PFSK-1 (cell line): ENCODE data around the gene ZFP1.

Source experiments
- FOXP2 ChIP-seq: optimal IDR thresholded peaks from 2 replicates; pipeline ENCODE3; 2011; ENCODE audit warnings: borderline replicate concordance, control low read depth, inconsistent platforms; ENCODE audit not compliant: insufficient read depth; ENCODE audit errors: extremely low read length, extremely low read depth
- POLR2AphosphoS5 ChIP-seq: IDR thresholded peaks from 2 replicates; pipeline ENCODE4 v1.6.1; 2012; ENCODE audit warnings: low read depth, mild to moderate bottlenecking, control low read depth, low read length, moderate library complexity
- SIN3A ChIP-seq: IDR thresholded peaks from 2 replicates; pipeline ENCODE4 v1.6.1; 2012; ENCODE audit warnings: mild to moderate bottlenecking, low read length, moderate library complexity, borderline replicate concordance; ENCODE audit not compliant: insufficient read depth
- TAF1 ChIP-seq: IDR thresholded peaks from 2 replicates; pipeline ENCODE4 v1.6.1; 2012; ENCODE audit warnings: low read length, control low read depth, borderline replicate concordance; ENCODE audit not compliant: insufficient read depth
- TF ChIP-seq, protein P1 (sequence below), 2 experiments: IDR thresholded peaks; 2 replicates each; pipeline versions ENCODE4 v1.6.1 to v1.8.0; 2011 to 2012; ENCODE audit warnings: low read depth in 2 of 2, low read length in 2 of 2, control low read depth in 1 of 2, inconsistent platforms in 1 of 2, mild to moderate bottlenecking in 1 of 2, moderate library complexity in 1 of 2; ENCODE audit not compliant: insufficient read depth in 1 of 2

The ZFP1 gene

GRCh38 chr16:75114179-75114945 lies 34.0 kb upstream of the ZFP1 start:
- TF ChIP-seq FOXP2 (no peak), POLR2AphosphoS5 (no peak), SIN3A (no peak), TAF1 (no peak)
- TF ChIP-seq, protein P1, sequence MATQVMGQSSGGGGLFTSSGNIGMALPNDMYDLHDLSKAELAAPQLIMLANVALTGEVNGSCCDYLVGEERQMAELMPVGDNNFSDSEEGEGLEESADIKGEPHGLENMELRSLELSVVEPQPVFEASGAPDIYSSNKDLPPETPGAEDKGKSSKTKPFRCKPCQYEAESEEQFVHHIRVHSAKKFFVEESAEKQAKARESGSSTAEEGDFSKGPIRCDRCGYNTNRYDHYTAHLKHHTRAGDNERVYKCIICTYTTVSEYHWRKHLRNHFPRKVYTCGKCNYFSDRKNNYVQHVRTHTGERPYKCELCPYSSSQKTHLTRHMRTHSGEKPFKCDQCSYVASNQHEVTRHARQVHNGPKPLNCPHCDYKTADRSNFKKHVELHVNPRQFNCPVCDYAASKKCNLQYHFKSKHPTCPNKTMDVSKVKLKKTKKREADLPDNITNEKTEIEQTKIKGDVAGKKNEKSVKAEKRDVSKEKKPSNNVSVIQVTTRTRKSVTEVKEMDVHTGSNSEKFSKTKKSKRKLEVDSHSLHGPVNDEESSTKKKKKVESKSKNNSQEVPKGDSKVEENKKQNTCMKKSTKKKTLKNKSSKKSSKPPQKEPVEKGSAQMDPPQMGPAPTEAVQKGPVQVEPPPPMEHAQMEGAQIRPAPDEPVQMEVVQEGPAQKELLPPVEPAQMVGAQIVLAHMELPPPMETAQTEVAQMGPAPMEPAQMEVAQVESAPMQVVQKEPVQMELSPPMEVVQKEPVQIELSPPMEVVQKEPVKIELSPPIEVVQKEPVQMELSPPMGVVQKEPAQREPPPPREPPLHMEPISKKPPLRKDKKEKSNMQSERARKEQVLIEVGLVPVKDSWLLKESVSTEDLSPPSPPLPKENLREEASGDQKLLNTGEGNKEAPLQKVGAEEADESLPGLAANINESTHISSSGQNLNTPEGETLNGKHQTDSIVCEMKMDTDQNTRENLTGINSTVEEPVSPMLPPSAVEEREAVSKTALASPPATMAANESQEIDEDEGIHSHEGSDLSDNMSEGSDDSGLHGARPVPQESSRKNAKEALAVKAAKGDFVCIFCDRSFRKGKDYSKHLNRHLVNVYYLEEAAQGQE (IDR thresholded peaks at IDR 0.05; ENCODE audit: insufficient read depth in 1 of 2, low read depth in 2 of 2, low read length in 2 of 2): no peak

GRCh38 chr16:75114946-75115825 lies 33.1 kb upstream of the ZFP1 start:
- no peak for TF ChIP-seq FOXP2
- TF ChIP-seq SIN3A: no peak
- TF ChIP-seq TAF1: no peak
- TF ChIP-seq, protein P1 (IDR thresholded peaks at IDR 0.05; ENCODE audit: insufficient read depth in 1 of 2, low read depth in 2 of 2, low read length in 2 of 2): no peak
- no peak for TF ChIP-seq POLR2AphosphoS5

DNA sequence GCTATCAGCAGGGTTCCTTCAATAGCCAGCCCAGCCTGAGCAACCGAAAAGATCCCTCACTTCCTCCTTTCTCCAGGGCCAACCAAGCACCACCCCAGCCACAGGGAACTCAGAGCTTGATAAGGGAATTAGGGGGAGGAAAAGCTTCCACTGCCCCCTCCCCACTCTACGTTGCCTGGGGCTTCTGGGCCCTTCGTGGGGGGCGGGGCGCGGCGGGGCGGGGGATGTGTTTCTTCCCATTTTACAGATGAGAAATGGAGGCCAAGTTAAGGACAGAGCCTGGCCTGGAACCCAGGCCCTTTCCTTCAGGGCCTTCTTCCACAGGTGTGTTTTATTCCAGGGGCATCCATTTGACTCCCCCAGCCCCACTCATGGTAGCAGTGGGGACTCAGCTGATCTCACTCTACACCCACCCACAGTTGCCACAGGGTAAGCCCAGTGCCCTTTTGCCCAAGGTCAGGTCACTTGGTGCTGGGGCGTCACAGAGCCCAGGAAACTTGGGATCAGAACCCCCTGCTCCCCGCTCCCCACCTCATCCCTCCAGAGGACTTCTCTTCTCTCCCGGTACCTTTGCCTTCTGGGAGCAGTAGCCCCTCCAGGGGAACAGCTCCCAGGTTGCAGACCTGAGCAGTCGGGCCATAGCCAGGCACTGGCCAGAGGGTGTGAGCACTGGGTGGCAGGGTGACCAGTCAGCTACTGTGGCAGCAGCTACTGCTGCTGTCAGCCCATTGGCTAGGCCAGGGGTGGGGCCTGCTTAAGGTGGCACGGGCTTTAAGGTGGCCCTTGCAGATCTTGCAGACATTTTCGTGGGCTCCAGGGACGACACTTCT lies 32.0 kb upstream of the ZFP1 start, which contains the start of gene LDHD:
Gene LDHD, minus strand, starts transcription at position 700 of the 830 bp plus-strand sequence. Its CDS starts 60 bp downstream, at position 640.
- TF ChIP-seq, protein P1 (IDR thresholded peaks at IDR 0.05; ENCODE audit: insufficient read depth in 1 of 2, low read depth in 2 of 2, low read length in 2 of 2): no peak
- TF ChIP-seq FOXP2 (no peak), TAF1 (no peak), SIN3A (no peak), POLR2AphosphoS5 (no peak)

- no peak for TF ChIP-seq TAF1
- TF ChIP-seq POLR2AphosphoS5: no peak
Measured at GRCh38 chr16:75116911-75117245, 31.4 kb upstream of the ZFP1 start.
